GM12878 (cell line): ENCODE data around the gene ARID5B. TPM values are rescaled to one million over a fixed set of nuclear protein-coding genes. Genes with fewer than 3 reads are reported as not detected.

Experiments used
- CHD2 ChIP-seq: IDR thresholded peaks from 2 replicates; pipeline ENCODE4 v1.6.1; 2011; ENCODE audit warnings: low read depth, low read length, improper control_type of control experiment, borderline replicate concordance
- GABPA ChIP-seq: IDR thresholded peaks from 2 replicates; pipeline ENCODE4 v1.6.1; 2014; ENCODE audit warnings: antibody characterized with exemption, low read depth, mild to moderate bottlenecking, inconsistent platforms
- GATAD2B ChIP-seq: fragments of 450-650 bp; conservative IDR thresholded peaks from 2 replicates; pipeline ENCODE4 v1.6.1; 2017; ENCODE audit warnings: low read depth, mild to moderate bottlenecking, moderate library complexity
- HDAC6 ChIP-seq: fragments of 200-600 bp; sonication (generic); IDR thresholded peaks from one replicate; pipeline ENCODE4 v1.8.0; 2017; ENCODE audit warnings: antibody characterized with exemption; ENCODE audit not compliant: unreplicated experiment
- IRF4 ChIP-seq: IDR thresholded peaks from 2 replicates; pipeline ENCODE4 v1.6.1; 2011; ENCODE audit warnings: low read depth, low read length
- JUND ChIP-seq: IDR thresholded peaks from 2 replicates; pipeline ENCODE4 v1.6.1; 2012; ENCODE audit warnings: low read depth, mild to moderate bottlenecking, low read length, improper control_type of control experiment, moderate library complexity
- MEF2A ChIP-seq: IDR thresholded peaks from 2 replicates; pipeline ENCODE4 v1.6.1; 2011; ENCODE audit warnings: low read depth, mild to moderate bottlenecking, low read length, moderate library complexity; ENCODE audit not compliant: insufficient read depth
- MTA2 ChIP-seq: fragments of 450-650 bp; IDR thresholded peaks from 2 replicates; pipeline ENCODE4 v1.6.1; 2016; ENCODE audit warnings: low read depth, mild to moderate bottlenecking, moderate library complexity
- PML ChIP-seq: IDR thresholded peaks from 2 replicates; pipeline ENCODE4 v1.6.1; 2012; ENCODE audit warnings: low read length, inconsistent platforms
- SMC3 ChIP-seq: IDR thresholded peaks from 2 replicates; pipeline ENCODE4 v1.6.1; 2011; ENCODE audit warnings: low read length, improper control_type of control experiment, borderline replicate concordance
- SPI1 ChIP-seq: IDR thresholded peaks from 2 replicates; pipeline ENCODE4 v1.6.1; 2011; ENCODE audit warnings: low read depth, mild to moderate bottlenecking, low read length, moderate library complexity, borderline replicate concordance; ENCODE audit not compliant: insufficient read depth
- SUPT20H ChIP-seq: IDR thresholded peaks from 2 replicates; pipeline ENCODE4 v1.6.1; 2011; ENCODE audit warnings: low read depth, mild to moderate bottlenecking, low read length, moderate library complexity, borderline replicate concordance; ENCODE audit not compliant: control insufficient read depth
- SUZ12 ChIP-seq: fragments of 200-600 bp; sonication (generic); IDR thresholded peaks from one replicate; pipeline ENCODE4 v1.6.1; 2018; ENCODE audit warnings: antibody characterized with exemption, mild to moderate bottlenecking; ENCODE audit not compliant: unreplicated experiment
- TAF1 ChIP-seq: IDR thresholded peaks from 2 replicates; pipeline ENCODE4 v1.6.1; 2011; ENCODE audit warnings: mild to moderate bottlenecking, low read depth, low read length, borderline replicate concordance
- TBL1XR1 ChIP-seq: IDR thresholded peaks from 2 replicates; pipeline ENCODE4 v1.6.1; 2012; ENCODE audit warnings: low read depth, low read length, improper control_type of control experiment
- YY1 ChIP-seq: IDR thresholded peaks from 2 replicates; pipeline ENCODE4 v1.6.1; 2011; ENCODE audit warnings: low read depth, mild to moderate bottlenecking, low read length
- ZNF274 ChIP-seq: IDR thresholded peaks from one replicate; pipeline ENCODE4 v1.8.0; 2011; ENCODE audit not compliant: insufficient read length, insufficient read depth
- polyA plus RNA-seq, 11 experiments: library from polyadenylated mRNA; depleted of rRNA in 4 of 11; unstranded in 6 of 11; stranded (reverse) in 5 of 11; fragments of >200 nt; fragmentation: Nextera tagmentation in 4 of 11; fragmentation: Illumina TruSeq in 1 of 11; extraction: Ambion mirVana in 4 of 11; extraction: Trizol in 1 of 11; gene quantifications; 1 replicate in 1 of 11; 2 replicates in 10 of 11; pipeline versions ENCODE4 v1.2.1 to v1.2.3, GENCODE V29; 2011 to 2016; ENCODE audit warnings: inconsistent platforms in 2 of 11, missing spikeins in 2 of 11, low read depth in 1 of 11
- total RNA-seq, 4 experiments: library from RNA; depleted of rRNA in 3 of 4; stranded (reverse); fragments of >200 nt in 3 of 4; fragmentation: Illumina TruSeq in 1 of 4; extraction: Trizol in 1 of 4; gene quantifications; 2 replicates each; pipeline versions ENCODE4 v1.2.1 to v1.2.3, GENCODE V29; 2013 to 2021
- TF ChIP-seq, protein P1 (sequence below): IDR thresholded peaks from 2 replicates; pipeline ENCODE4 v1.6.1; 2012; ENCODE audit warnings: improper control_type of control experiment, low read depth, low read length; ENCODE audit not compliant: insufficient replicate concordance
- TF ChIP-seq, protein P2 (sequence below): fragments of 450-650 bp; formaldehyde crosslinking; IDR thresholded peaks from 2 replicates; pipeline ENCODE4 v1.4.0; 2022; ENCODE audit warnings: mild to moderate bottlenecking, moderate library complexity
- TF ChIP-seq, protein P3 (sequence below): IDR thresholded peaks from 2 replicates; pipeline ENCODE4 v1.6.1; 2011; ENCODE audit warnings: mild to moderate bottlenecking, low read depth, low read length, moderate library complexity; ENCODE audit not compliant: insufficient replicate concordance

ARID5B gene
- total and polyA plus RNA-seq, 10 of the 15 experiments (the other 5 are each of a cell fraction or from before 2014, with no cell fraction given): 2.7 to 8.5 (median 6.1) TPM

DNA sequence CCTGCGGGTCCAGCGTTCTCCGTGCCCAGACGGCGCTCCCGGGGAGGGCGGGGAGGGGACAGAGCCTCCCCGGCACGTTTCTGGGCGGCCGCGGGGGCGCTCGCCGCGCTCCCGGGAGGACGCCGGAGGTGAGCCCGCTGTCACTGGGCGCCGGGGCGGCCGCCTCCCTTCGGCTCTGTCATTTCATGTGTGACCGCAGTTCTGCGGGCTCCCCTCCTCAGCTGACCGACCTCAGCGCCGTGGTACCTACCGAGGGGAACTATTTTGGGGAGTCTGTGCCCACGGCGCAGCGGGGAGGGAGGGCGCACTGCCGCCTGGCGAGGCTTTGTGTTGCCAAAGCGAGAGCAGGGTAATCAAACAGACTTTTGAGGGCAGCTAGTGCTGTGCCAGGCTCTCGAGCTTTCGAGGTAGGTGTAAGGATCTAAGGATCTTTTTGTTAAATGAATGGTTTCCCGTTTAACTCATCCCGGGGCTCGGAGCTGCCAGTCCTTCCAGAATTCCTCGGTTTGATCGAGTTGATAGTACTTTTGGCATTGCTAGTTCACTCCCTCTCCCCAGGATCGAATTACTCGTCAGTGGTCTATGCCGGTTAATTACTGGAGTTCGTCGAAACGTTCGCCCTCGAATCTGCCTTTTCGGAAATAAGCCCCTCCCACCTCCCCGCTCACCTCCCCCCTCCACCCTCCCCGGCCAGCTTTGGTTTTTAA lies 1.9 kb downstream of the ARID5B start (continued):
- TF ChIP-seq SPI1: no peak
- TF ChIP-seq MEF2A: peak; percentile 67; the same call in 1 of the 2 replicates
- TF ChIP-seq ZNF274: no peak
- peak; percentile 73; the same call in 1 of the 2 replicates for TF ChIP-seq GATAD2B
- no peak for TF ChIP-seq MTA2
- TF ChIP-seq YY1: no peak
- 0 out of 2 replicates have a peak, but pooled peaks have one; percentile 2 for TF ChIP-seq SMC3
- TF ChIP-seq, protein P1, sequence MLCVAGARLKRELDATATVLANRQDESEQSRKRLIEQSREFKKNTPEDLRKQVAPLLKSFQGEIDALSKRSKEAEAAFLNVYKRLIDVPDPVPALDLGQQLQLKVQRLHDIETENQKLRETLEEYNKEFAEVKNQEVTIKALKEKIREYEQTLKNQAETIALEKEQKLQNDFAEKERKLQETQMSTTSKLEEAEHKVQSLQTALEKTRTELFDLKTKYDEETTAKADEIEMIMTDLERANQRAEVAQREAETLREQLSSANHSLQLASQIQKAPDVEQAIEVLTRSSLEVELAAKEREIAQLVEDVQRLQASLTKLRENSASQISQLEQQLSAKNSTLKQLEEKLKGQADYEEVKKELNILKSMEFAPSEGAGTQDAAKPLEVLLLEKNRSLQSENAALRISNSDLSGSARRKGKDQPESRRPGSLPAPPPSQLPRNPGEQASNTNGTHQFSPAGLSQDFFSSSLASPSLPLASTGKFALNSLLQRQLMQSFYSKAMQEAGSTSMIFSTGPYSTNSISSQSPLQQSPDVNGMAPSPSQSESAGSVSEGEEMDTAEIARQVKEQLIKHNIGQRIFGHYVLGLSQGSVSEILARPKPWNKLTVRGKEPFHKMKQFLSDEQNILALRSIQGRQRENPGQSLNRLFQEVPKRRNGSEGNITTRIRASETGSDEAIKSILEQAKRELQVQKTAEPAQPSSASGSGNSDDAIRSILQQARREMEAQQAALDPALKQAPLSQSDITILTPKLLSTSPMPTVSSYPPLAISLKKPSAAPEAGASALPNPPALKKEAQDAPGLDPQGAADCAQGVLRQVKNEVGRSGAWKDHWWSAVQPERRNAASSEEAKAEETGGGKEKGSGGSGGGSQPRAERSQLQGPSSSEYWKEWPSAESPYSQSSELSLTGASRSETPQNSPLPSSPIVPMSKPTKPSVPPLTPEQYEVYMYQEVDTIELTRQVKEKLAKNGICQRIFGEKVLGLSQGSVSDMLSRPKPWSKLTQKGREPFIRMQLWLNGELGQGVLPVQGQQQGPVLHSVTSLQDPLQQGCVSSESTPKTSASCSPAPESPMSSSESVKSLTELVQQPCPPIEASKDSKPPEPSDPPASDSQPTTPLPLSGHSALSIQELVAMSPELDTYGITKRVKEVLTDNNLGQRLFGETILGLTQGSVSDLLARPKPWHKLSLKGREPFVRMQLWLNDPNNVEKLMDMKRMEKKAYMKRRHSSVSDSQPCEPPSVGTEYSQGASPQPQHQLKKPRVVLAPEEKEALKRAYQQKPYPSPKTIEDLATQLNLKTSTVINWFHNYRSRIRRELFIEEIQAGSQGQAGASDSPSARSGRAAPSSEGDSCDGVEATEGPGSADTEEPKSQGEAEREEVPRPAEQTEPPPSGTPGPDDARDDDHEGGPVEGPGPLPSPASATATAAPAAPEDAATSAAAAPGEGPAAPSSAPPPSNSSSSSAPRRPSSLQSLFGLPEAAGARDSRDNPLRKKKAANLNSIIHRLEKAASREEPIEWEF: no peak
- TF ChIP-seq IRF4: no peak
- TF ChIP-seq CHD2: peak; percentile 52; the same call in 1 of the 2 replicates
- TF ChIP-seq SUZ12: no peak
- TF ChIP-seq, protein P2, sequence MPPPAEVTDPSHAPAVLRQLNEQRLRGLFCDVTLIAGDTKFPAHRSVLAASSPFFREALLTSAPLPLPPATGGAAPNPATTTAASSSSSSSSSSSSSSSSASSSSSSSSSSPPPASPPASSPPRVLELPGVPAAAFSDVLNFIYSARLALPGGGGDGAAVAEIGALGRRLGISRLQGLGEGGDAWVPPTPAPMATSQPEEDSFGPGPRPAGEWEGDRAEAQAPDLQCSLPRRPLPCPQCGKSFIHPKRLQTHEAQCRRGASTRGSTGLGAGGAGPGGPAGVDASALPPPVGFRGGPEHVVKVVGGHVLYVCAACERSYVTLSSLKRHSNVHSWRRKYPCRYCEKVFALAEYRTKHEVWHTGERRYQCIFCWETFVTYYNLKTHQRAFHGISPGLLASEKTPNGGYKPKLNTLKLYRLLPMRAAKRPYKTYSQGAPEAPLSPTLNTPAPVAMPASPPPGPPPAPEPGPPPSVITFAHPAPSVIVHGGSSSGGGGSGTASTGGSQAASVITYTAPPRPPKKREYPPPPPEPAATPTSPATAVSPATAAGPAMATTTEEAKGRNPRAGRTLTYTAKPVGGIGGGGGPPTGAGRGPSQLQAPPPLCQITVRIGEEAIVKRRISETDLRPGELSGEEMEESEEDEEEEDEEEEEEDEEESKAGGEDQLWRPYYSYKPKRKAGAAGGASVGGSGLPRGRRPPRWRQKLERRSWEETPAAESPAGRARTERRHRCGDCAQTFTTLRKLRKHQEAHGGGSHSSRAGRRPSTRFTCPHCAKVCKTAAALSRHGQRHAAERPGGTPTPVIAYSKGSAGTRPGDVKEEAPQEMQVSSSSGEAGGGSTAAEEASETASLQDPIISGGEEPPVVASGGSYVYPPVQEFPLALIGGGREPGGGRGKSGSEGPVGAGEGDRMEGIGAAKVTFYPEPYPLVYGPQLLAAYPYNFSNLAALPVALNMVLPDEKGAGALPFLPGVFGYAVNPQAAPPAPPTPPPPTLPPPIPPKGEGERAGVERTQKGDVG (CRISPR knock-in tag): no peak
- TF ChIP-seq JUND: no peak
- TF ChIP-seq TBL1XR1: peak; percentile 58; the same call in 1 of the 2 replicates
- TF ChIP-seq TAF1: peak; percentile 25; the same call in 1 of the 2 replicates
- TF ChIP-seq PML: peak; percentile 49; the same call in 1 of the 2 replicates
- TF ChIP-seq GABPA: no peak
- TF ChIP-seq SUPT20H: no peak
- TF ChIP-seq, protein P3, sequence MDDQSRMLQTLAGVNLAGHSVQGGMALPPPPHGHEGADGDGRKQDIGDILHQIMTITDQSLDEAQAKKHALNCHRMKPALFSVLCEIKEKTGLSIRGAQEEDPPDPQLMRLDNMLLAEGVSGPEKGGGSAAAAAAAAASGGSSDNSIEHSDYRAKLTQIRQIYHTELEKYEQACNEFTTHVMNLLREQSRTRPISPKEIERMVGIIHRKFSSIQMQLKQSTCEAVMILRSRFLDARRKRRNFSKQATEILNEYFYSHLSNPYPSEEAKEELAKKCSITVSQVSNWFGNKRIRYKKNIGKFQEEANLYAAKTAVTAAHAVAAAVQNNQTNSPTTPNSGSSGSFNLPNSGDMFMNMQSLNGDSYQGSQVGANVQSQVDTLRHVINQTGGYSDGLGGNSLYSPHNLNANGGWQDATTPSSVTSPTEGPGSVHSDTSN: no peak
- TF ChIP-seq HDAC6: no peak
